ENCODE results near the gene CD46.
"Not testable (repeated sequence)": the region's sequence is repeated elsewhere in the genome, so short reads cannot be mapped to it uniquely, and the experiment has no call there.

CD46 gene

GRCh38 chr1:207751463-207751789, 428 bp upstream of the CD46 start:
- DNase-seq (ENCODE audit: low spot score): not testable (repeated sequence)

GRCh38 chr1:207752456-207752998, 673 bp downstream of the CD46 start:
- no peak for DNase-seq (ENCODE audit: low spot score)

DNA sequence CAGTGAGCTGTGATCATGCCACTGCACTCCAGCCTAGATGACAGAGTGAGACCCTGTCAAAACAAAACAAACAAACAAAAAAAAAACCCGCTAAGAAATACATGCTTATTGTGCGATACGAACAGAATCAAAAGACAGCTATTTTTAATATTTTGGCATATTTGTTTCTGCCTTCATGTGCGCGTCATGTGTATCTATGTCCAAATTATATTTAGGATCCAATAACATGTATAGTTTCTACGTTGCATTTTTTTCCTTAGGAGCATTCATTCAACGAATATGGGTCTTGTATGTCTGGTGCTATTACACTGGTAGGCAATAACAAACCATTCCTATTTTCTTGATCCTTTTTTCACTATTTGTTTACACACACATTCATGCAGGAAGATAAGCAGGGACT, 1.8 kb downstream of the CD46 start:
- no peak for DNase-seq (ENCODE audit: low spot score)

DNA sequence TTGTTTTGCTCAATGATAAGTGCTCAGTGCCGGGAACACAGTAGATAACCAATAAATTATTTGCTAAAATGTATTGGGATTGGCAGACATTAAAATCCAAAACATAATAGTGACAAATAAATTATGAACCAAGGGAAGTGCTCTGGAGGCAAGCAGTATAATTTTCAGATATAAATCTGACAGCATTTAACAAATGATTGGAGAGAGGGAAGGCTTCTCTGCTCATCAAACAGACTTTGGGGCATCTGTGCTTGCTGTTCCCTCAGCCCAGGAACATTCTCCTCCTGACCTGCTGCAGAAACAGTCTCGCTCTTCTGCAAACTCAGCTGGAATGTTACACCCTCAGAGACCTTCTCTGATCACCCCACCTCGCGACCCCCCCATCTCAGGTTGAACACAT, 2.2 kb downstream of the CD46 start:
- DNase-seq (ENCODE audit: low spot score): no peak

GRCh38 chr1:207754974-207755700, 3.3 kb downstream of the CD46 start:
- no peak for DNase-seq (ENCODE audit: low spot score)

GRCh38 chr1:207755846-207756693, 4.2 kb downstream of the CD46 start:
- DNase-seq (ENCODE audit: low spot score): no peak

DNA sequence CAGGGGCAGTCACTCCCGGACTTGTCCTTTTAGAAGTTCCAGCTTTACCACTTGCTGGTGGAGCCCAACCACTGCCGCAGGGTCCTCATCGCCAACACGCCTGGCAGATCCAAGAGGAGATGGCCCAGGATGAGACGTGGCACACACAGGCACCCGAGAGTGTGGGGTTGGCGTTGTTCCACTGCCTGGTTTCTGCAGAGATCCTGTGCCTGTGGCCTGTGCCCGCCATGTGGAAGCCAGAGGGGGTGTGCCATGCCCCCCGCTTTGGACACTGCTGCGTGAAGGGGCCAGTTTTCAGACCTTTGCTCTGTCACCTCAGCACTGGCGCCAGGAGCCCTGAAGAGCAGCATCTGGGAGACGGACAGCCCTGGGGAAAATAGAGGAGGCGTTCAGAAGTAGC, 10.8 kb downstream of the CD46 start:
- no peak for DNase-seq (ENCODE audit: low spot score)

GRCh38 chr1:207763091-207763490, 11.2 kb downstream of the CD46 start:
- no peak for DNase-seq (ENCODE audit: low spot score)

DNA sequence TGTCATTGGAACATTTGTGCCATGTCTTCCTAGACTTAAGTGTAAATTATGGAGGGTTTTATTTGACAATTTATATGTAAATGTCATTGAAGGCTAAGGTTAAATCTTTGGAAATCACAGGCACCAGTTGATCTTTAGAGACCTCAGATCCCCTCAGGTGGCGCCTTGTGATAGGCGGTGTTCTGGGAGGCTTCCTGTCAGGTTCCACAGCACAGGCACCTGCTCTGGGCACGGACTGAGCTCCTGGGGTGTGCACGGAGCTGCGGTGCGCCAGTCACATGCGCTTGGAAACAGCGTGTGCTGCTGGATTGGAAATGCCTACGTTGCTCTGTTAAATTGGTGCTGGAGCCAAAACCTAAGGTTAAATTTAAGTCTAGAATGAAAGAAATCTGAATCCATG, 12.1 kb downstream of the CD46 start:
- DNase-seq (ENCODE audit: low spot score): no peak

DNA sequence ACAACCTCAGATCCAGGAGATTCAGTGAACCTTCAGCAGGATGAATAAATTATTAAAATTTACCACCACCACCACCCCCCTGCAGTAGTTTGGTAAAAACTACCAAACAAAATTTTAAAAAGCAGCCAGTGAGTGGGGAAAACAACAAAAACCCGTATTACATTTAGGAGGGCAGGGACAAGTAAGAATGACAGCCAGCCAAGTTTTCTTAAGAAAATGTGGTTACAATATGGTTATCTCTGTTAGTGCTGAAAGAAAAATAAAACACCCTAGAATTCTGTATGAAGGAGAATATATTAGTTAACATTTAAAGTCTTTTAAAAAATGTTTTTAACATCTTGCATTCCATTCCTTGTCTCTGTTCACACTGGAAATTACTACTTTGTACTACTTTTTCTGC, 14.7 kb downstream of the CD46 start:
- DNase-seq (ENCODE audit: low spot score): no peak

DNA sequence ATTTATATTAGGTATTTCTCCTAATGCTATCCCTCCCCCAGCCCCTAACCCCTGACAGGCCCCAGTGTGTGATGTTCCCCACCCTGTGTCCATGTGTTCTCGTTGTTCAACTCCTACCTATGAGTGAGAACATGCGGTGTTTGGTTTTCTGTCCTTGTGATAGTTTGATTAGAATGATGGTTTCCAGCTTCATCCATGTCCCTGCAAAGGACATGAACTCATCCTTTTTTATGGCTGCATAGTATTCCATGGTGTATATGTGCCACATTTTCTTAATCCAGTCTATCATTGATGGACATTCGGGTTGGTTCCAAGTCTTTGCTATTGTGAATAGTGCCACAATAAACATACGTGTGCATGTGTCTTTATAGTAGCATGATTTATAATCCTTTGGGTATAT, 18.7 kb downstream of the CD46 start:
- DNase-seq (ENCODE audit: low spot score): not testable (repeated sequence)

GRCh38 chr1:207776045-207776444, 24.2 kb downstream of the CD46 start:
- DNase-seq (ENCODE audit: low spot score): not testable (repeated sequence)

GRCh38 chr1:207777412-207777811, 25.6 kb downstream of the CD46 start:
- DNase-seq (ENCODE audit: low spot score): not testable (repeated sequence)

DNA sequence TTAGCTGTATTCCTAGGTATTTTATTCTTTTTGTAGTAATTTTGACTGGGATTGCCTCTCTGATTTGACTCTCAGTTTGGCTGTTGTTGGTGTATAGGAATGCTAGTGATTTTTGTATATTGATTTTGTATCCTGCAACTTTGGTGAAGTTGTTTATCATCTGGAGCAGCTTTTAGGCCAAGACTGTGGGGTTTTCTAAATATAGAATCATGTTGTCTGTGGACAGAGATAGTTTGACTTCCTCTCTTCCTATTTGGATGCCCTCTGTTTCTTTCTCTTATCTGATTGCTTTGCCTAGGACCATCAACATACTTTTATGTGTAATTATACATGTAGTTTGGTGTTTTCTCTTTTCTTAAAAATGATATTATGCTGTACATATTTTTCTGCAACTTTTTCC, 27.2 kb downstream of the CD46 start:
- no peak for DNase-seq (ENCODE audit: low spot score)

DNA sequence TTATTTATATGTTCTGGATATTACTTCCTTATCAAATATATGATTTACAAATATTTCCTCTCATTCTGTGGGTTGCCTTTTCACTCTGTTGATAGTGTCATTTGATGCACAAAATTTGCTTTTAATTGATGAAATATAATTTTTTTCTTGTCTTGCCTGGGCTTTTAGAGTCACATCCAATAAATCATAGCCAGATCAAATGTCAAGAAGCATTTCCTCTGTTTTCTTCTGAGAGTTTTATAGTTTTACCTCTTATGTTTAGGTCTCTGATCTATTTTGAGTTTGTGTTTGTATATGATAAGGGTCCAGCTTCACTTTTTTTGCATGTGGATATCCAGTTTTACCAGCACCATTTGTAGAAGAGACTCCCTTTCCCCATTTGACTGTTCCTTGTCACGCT, 29.5 kb downstream of the CD46 start:
- no peak for DNase-seq (ENCODE audit: low spot score)

- DNase-seq (ENCODE audit: low spot score): no peak
These were observed 35.9 kb downstream of the CD46 start for GRCh38 chr1:207787776-207788175.

DNA sequence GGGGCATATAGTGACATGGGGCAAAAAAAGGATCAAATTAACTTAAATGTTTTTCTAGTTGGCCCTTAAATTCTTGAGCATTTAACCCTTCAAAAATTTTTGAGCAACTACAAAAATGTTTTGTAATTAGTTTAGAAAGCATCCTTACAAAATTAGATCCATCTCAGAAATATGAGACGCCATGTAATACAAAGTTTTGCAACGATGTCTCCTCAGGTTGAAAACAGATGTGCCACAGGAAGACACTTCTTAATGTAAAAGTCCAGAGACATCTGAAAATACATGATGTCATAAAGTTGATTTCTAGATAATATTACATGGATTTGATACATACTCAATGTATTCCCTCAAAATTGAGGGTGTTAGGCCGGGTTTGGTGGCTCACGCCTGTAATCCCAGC, 37.5 kb downstream of the CD46 start:
- no peak for DNase-seq (ENCODE audit: low spot score)

DNA sequence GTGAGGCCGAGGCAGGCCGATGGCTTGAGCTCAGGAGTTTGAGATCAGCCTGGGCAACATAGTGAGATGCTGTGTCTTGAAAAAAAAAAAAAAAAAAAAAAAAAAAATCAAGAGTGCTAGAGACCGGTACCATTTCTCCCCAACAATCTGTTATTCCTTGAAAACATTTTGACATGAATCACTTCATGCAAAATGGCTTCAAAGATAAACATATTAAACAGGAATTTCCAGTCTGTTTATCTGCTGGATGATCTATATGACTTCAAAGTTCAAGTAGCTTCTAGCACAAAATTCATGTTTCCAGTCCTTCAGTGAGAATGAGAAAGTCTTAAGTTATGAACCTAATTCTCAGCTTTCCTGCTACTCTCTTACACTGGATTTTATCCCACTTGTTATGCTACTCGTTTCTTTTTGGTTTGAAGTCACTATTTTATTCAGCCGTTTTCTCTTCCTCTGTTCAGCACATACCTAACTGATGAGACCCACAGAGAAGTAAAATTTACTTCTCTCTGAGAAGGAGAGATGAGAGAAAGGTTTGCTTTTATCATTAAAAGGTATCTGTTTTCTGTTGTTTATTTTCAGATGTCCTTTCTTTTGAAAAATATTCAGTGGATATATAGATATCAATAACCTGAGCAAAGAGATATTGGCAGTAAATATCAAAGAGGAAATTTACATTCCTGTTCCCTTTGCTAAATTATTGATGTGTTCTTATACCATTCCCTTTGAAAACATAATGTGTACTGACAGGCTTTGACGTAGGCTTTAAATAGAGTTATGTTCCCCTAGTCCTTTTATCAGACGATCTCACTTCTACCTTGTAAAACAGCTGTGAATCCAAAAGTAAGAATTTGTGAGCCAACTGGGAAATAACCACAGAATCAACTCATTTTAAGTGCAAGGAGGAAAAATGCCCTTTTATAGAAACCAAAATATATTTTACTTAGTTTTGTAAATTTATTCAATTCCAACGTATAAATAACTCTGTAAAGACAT, 38.2 kb downstream of the CD46 start:
- DNase-seq (ENCODE audit: low spot score): no peak

- DNase-seq (ENCODE audit: low spot score): no peak
These were observed 39.4 kb downstream of the CD46 start for GRCh38 chr1:207791290-207791689.

GRCh38 chr1:207793327-207793726, 41.5 kb downstream of the CD46 start:
- DNase-seq (ENCODE audit: low spot score): no peak

DNA sequence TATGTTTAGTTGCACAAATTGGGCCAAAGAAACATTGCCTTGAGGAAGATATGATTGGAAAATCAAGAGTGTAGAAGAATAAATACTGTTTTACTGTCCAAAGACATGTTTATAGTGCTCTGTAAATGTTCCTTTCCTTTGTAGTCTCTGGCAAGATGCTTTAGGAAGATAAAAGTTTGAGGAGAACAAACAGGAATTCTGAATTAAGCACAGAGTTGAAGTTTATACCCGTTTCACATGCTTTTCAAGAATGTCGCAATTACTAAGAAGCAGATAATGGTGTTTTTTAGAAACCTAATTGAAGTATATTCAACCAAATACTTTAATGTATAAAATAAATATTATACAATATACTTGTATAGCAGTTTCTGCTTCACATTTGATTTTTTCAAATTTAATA, 43.0 kb downstream of the CD46 start:
- DNase-seq (ENCODE audit: low spot score): no peak
